Fibroblast of skin of abdomen (primary cell): Measurements from ENCODE around the gene DHRS3.
A peak's percentile ranks its signal among the peaks of the same experiment; 100 is the strongest.

ENCODE experiments used
- DNase-seq: peaks from one replicate; pipeline ENCODE4 v3.0.0-alpha.2; 2013

DHRS3 gene

GRCh38 chr1:12597792-12598191, 20.2 kb downstream of the DHRS3 start:
- no peak for DNase-seq

- peak; percentile 99 for DNase-seq
Observed at GRCh38 chr1:12596007-12596821, 21.8 kb downstream of the DHRS3 start.

GRCh38 chr1:12595757-12596006, 22.3 kb downstream of the DHRS3 start:
- no peak for DNase-seq

- peak; percentile 67 for DNase-seq
Observed at GRCh38 chr1:12594966-12595756, 22.8 kb downstream of the DHRS3 start.

GRCh38 chr1:12594490-12594889, 23.5 kb downstream of the DHRS3 start:
- no peak for DNase-seq

- DNase-seq: peak; percentile 49
Observed at GRCh38 chr1:12593621-12594066, 24.4 kb downstream of the DHRS3 start.

- no peak for DNase-seq
Observed at GRCh38 chr1:12592496-12592895, 25.5 kb downstream of the DHRS3 start.

GRCh38 chr1:12591267-12591938, 26.6 kb downstream of the DHRS3 start:
- DNase-seq: no peak

- no peak for DNase-seq
Observed at GRCh38 chr1:12588695-12589094, 29.3 kb downstream of the DHRS3 start.

GRCh38 chr1:12587981-12588640, 29.9 kb downstream of the DHRS3 start:
- DNase-seq: peak; percentile 47

- DNase-seq: no peak
Observed at GRCh38 chr1:12585951-12586942, 31.8 kb downstream of the DHRS3 start.

- DNase-seq: no peak
Observed at GRCh38 chr1:12585536-12585935, 32.5 kb downstream of the DHRS3 start.

- no peak for DNase-seq
Observed at GRCh38 chr1:12584900-12585525, 33.0 kb downstream of the DHRS3 start.

GRCh38 chr1:12583484-12583883, 34.5 kb downstream of the DHRS3 start:
- DNase-seq: no peak

- no peak for DNase-seq
Observed at GRCh38 chr1:12582649-12583048, 35.4 kb downstream of the DHRS3 start.

- peak; percentile 42 for DNase-seq
Observed at GRCh38 chr1:12581179-12581578, 36.8 kb downstream of the DHRS3 start.

- peak; percentile 47 for DNase-seq
Observed at GRCh38 chr1:12580054-12580887, 37.7 kb downstream of the DHRS3 start.

- DNase-seq: no peak
Observed at GRCh38 chr1:12578860-12579422, 39.1 kb downstream of the DHRS3 start.

GRCh38 chr1:12577020-12577419, 41.0 kb downstream of the DHRS3 start:
- DNase-seq: no peak

- no peak for DNase-seq
Observed at GRCh38 chr1:12574757-12575139, 43.3 kb downstream of the DHRS3 start.
